Stimulated activated CD8-positive, alpha-beta memory T cell treated with anti-CD3 and anti-CD28 coated beads, Interleukin-4, amount 100 ng/mL, for 48 hours (primary cell): ENCODE data around the gene CYP19A1.

Experiments
- DNase-seq: peaks from one replicate; pipeline ENCODE4 v3.0.0-alpha.2; 2020

Gene CYP19A1

GRCh38 chr15:51356983-51357382, 18.6 kb upstream of the CYP19A1 start:
- DNase-seq: no peak

GRCh38 chr15:51356147-51356546, 17.8 kb upstream of the CYP19A1 start:
- DNase-seq: no peak

- DNase-seq: no peak
These were observed 16.7 kb upstream of the CYP19A1 start for GRCh38 chr15:51355096-51355495.

- no peak for DNase-seq
These were observed 15.6 kb upstream of the CYP19A1 start for GRCh38 chr15:51353976-51354375.

- no peak for DNase-seq
These were observed 12.3 kb upstream of the CYP19A1 start for GRCh38 chr15:51350723-51351122.

- DNase-seq: no peak
These were observed 10.9 kb upstream of the CYP19A1 start for GRCh38 chr15:51349156-51349844.

GRCh38 chr15:51348688-51349087, 10.3 kb upstream of the CYP19A1 start:
- DNase-seq: no peak

GRCh38 chr15:51346136-51346535, 7.7 kb upstream of the CYP19A1 start:
- no peak for DNase-seq

- DNase-seq: no peak
These were observed 5.1 kb upstream of the CYP19A1 start for GRCh38 chr15:51343466-51343865.

- no peak for DNase-seq
These were observed 4.0 kb upstream of the CYP19A1 start for GRCh38 chr15:51342227-51342999.

GRCh38 chr15:51341366-51342226, 3.2 kb upstream of the CYP19A1 start, which contains the start of gene GLDN:
Gene GLDN (plus strand): TSS chr15:51341655. CDS start chr15:51341685, 30 bp downstream.
- DNase-seq: no peak

GRCh38 chr15:51335538-51336410, 2.6 kb downstream of the CYP19A1 start:
- DNase-seq: no peak

GRCh38 chr15:51335087-51335486, 3.3 kb downstream of the CYP19A1 start:
- no peak for DNase-seq

- DNase-seq: no peak
These were observed 4.4 kb downstream of the CYP19A1 start for GRCh38 chr15:51334011-51334451.

- no peak for DNase-seq
These were observed 4.8 kb downstream of the CYP19A1 start for GRCh38 chr15:51333571-51333970.

GRCh38 chr15:51332206-51333147, 5.9 kb downstream of the CYP19A1 start:
- DNase-seq: no peak

GRCh38 chr15:51331141-51331540, 7.3 kb downstream of the CYP19A1 start:
- DNase-seq: no peak

GRCh38 chr15:51328926-51329325, 9.5 kb downstream of the CYP19A1 start:
- DNase-seq: no peak

- no peak for DNase-seq
These were observed 11.3 kb downstream of the CYP19A1 start for GRCh38 chr15:51327081-51327480.

GRCh38 chr15:51325167-51325566, 13.2 kb downstream of the CYP19A1 start:
- DNase-seq: no peak

- no peak for DNase-seq
These were observed 14.6 kb downstream of the CYP19A1 start for GRCh38 chr15:51323749-51324148.
